ACC112 (cell line): Measurements from ENCODE around the gene GCC1.
A peak's percentile ranks its signal among the peaks of the same experiment; 100 is the strongest.

Source experiments
- H2AFZ ChIP-seq: fragments of 200-600 bp; sonication (generic); one replicate; pipeline ENCODE4 v1.6.0; 2017; ENCODE audit warnings: antibody characterized with exemption, low read length; ENCODE audit not compliant: unreplicated experiment
- H3K27ac ChIP-seq: fragments of 200-600 bp; sonication (generic); 2 replicates; pipeline ENCODE4 v1.5.1; 2014; ENCODE audit warnings: low read depth, mild to moderate bottlenecking, antibody characterized with exemption, low read length, moderate library complexity
- H3K27me3 ChIP-seq: fragments of 200-600 bp; sonication (generic); 2 replicates; pipeline ENCODE4 v1.6.1; 2014; ENCODE audit warnings: mild to moderate bottlenecking, antibody characterized with exemption, low read length, moderate library complexity, mixed read lengths; ENCODE audit not compliant: insufficient read depth
- H3K36me3 ChIP-seq: fragments of 200-600 bp; sonication (generic); 2 replicates; pipeline ENCODE4 v1.6.1; 2016; ENCODE audit warnings: mild to moderate bottlenecking, antibody characterized with exemption, low read length, moderate library complexity, mixed read lengths; ENCODE audit not compliant: insufficient read depth
- H3K4me1 ChIP-seq: fragments of 200-600 bp; sonication (generic); one replicate; pipeline ENCODE4 v1.6.1; 2016; ENCODE audit warnings: low read length, mixed read lengths; ENCODE audit not compliant: insufficient read depth, unreplicated experiment, control insufficient read depth
- H3K4me3 ChIP-seq: fragments of 200-600 bp; sonication (generic); 2 replicates; pipeline ENCODE4 v1.5.1; 2014; ENCODE audit warnings: mild to moderate bottlenecking, low read depth, low read length
- H3K79me2 ChIP-seq: fragments of 200-600 bp; sonication (generic); one replicate; pipeline ENCODE4 v1.6.0; 2016; ENCODE audit warnings: low read length; ENCODE audit not compliant: control insufficient read depth, unreplicated experiment, insufficient read depth

GCC1 gene

DNA sequence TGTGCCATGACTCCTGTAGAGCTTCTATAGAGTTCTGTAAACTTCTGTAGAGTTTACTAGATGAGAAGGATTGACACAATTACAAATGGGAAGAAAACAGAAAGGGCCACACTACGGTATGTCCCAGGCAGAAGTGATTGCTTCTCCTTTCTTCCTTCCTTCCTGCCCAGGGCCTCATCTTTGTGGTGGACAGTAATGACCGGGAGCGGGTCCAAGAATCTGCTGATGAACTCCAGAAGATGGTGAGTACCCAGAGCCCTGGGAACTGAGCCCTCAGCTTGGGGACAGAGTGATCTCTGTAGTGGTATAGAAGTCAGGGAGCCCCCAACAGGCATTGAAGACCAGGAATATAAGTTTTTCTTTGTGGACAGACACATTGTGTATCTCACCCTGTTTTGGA lies 4.5 kb upstream of the GCC1 start:
- H3K4me3 ChIP-seq = peak overlapping the region; percentile 97
- H3K27me3 ChIP-seq = no peaks in the 10 kb centered on the region
- H3K27ac ChIP-seq = no peak overlapping the region
- H3K4me1 ChIP-seq = peaks cover 6% of the 10 kb centered on the region
- H3K79me2 ChIP-seq = peaks cover 18% of the 10 kb centered on the region
- H2AFZ ChIP-seq = no peak overlapping the region
- H3K36me3 ChIP-seq = no peaks in the 10 kb centered on the region; the same call in 1 of the 2 replicates

DNA sequence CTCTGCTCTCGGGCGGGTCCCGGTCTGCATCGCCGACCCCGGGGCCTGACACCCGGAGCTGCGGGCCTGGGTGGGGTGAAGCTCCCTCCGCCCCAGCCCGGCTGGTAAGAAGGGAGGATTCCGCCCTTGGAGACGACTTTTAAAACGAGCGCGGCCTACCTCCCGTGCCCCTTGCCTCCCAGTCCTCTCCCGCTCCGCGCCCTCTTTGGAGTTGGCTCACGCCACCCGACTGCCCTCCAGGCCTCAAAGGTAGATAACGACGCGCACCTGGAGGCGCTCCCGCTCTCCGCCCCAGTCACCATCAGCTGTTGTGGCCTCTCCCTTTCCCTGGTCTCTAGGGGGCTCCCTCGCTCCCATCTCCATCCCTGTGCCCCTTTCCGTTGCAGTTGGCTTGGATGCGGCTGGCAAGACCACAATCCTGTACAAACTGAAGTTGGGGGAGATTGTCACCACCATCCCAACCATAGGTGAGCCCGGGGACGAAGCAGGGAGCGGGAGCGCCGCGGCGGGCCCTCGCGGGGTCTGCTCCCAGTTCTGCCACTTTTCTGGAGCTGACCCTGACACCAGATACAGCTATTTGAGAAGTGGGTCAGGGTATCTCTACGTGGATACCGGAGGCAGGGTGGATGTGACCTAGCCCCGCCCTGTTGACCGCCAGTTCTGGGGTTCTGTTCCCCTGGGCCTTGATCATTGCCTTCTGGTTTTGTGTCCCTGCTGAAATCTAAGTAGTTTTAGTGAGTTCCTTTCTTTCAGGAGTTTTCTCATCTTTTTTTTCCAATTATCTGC lies 3.5 kb upstream of the GCC1 start:
- Histone ChIP-seq H3K27me3 (no peaks in the 10 kb centered on the region), H3K4me3 (peak overlapping the region; percentile 97), H3K4me1 (peaks cover 14% of the 10 kb centered on the region), H3K36me3 (no peaks in the 10 kb centered on the region; the same call in 1 of the 2 replicates), H2AFZ (peak overlapping the region; percentile 89), H3K27ac (no peak overlapping the region), H3K79me2 (peaks cover 28% of the 10 kb centered on the region)

DNA sequence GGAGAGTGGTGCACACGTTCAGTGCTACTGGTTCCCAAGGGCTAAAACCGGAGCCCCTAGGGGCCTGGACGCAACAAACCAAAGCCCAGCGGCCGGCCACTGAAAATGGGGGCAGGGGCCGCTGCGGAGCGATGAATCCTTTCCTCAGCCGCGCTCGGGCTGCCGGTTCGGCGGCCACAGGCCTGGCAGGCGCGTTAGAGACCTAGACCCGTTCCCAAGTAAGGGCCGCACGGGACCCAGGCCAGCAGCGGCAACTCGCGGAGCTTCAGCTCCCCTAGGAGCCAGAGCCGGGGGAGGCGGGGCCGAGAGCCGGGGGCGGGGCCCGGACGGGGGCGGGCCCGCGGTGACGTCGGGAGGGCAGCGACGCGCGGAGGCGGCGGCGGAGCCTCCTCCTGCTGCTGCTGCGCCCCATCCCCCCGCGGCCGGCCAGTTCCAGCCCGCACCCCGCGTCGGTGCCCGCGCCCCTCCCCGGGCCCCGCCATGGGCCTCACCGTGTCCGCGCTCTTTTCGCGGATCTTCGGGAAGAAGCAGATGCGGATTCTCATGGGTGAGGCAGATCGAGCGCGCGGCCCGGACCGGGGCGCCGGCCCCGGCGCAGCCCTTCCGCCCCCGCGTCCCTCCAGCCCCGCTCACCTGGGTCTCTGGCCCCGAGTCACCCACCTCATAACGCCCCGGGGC lies 2.8 kb upstream of the GCC1 start, which contains the start of gene ARF5:
ARF5 (plus strand) TSS at position 393 of the 678 bp plus-strand sequence; CDS start at position 481, 88 bp downstream.
- Histone ChIP-seq H3K79me2 (peaks cover 35% of the 10 kb centered on the region), H2AFZ (peak within 1 kb of the TSS; percentile 98), H3K4me1 (peaks cover 21% of the 10 kb centered on the region), H3K27ac (no peak within 1 kb of the TSS), H3K27me3 (no peaks in the 10 kb centered on the region), H3K36me3 (no peaks in the 10 kb centered on the region; the same call in 1 of the 2 replicates), H3K4me3 (peak within 1 kb of the TSS; percentile 97)

DNA sequence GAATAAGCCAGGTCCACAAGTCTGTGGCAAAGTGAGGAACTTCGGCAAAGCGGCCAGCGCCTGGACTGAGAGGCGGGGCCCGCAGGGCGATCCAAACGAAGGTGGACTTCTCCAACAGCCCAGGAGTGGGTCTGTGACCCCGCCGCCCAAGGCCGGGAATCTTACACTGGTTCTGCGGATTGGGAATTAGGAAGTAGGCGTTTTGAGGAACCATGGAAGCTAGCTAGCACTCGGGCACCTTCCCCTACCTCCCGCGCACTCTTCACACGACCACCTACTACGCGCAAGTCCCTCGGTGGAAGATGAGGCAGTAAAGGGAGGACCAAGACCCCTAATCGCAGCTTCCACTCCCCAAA lies 2.2 kb upstream of the GCC1 start:
- Histone ChIP-seq H3K79me2 (peaks cover 39% of the 10 kb centered on the region), H3K4me1 (peaks cover 21% of the 10 kb centered on the region)

DNA sequence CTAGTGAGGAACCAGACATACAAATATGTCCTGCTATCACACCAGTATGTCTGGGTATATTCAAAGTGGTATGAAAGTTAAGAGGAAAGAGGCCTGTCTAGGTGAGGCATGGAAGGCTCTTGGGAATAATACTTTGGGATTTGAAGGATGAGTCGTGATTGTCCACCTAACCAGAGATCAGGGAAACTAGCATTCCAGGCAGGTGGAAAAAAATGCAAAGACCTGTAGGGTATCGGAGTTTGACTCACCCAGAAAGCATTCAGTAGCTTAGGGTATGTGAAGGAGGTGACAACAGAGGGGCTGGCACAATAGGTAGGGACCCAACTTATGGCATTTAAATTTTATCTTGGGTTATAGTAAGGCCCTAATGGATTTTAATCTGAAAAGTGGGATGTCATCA lies 950 bp upstream of the GCC1 start:
- Histone ChIP-seq H3K4me3 (no peak overlapping the region), H3K79me2 (peaks cover 44% of the 10 kb centered on the region), H3K27me3 (no peaks in the 10 kb centered on the region), H3K27ac (no peak overlapping the region), H3K36me3 (peaks cover 10% of the 10 kb centered on the region; the same call in 1 of the 2 replicates), H2AFZ (peak overlapping the region; percentile 31), H3K4me1 (peaks cover 26% of the 10 kb centered on the region)

More for the DNA sequence above, 2.2 kb upstream of the GCC1 start:
- Histone ChIP-seq H3K4me3 (peak overlapping the region; percentile 97), H2AFZ (peak overlapping the region; percentile 98), H3K27ac (no peak overlapping the region), H3K27me3 (no peaks in the 10 kb centered on the region), H3K36me3 (peaks cover 1% of the 10 kb centered on the region; the same call in 1 of the 2 replicates)

DNA sequence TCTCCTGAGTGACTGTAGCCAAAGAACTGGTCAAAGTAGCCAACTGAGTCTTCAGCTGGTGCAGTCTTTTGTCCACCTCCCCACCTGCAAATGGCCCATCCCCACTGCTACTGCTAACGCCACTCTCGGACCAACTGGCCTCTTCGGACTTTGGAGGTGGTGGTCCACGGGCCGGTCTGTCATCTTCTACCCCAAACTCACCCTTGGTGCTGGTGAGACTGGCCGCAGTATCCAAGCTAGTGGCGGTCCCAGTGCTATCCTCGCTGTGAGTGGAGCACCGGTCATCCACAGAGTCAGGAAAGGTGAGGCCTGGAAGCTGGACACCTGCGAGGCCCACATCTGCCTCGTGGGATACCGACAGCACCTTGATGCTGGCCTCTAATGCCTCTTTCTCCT lies 750 bp downstream of the GCC1 start:
- Histone ChIP-seq H3K4me3 (peak overlapping the region; percentile 84), H3K36me3 (peaks cover 10% of the 10 kb centered on the region; the same call in 1 of the 2 replicates), H3K79me2 (peaks cover 47% of the 10 kb centered on the region), H2AFZ (peak overlapping the region; percentile 94), H3K4me1 (peaks cover 27% of the 10 kb centered on the region), H3K27ac (no peak overlapping the region), H3K27me3 (no peaks in the 10 kb centered on the region)

DNA sequence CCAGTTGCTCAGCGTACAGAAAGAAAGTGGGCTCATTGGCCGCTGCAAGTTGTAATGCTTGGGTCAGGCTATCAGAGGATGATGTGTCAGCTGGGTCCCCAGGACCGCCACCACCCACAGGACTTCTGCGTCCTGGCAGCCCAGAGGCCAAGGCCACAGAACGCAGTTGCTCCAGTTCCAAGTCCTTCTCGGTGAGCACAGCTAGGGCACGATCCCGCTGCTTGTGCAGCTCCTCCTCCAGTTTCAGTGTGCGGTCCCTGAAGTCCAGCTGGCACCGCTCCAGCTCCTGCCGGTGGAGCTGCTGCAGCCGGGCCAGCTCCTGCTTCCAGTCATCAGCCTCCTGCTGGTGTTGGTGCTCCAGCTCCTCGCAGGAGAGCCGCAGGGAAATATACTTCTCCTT lies 3.0 kb downstream of the GCC1 start:
- Histone ChIP-seq H3K4me1 (peaks cover 26% of the 10 kb centered on the region), H3K36me3 (peaks cover 10% of the 10 kb centered on the region; the same call in 1 of the 2 replicates), H3K27me3 (no peaks in the 10 kb centered on the region), H3K4me3 (no peak overlapping the region; the same call in 1 of the 2 replicates), H3K79me2 (peaks cover 35% of the 10 kb centered on the region), H3K27ac (no peak overlapping the region), H2AFZ (no peak overlapping the region)

DNA sequence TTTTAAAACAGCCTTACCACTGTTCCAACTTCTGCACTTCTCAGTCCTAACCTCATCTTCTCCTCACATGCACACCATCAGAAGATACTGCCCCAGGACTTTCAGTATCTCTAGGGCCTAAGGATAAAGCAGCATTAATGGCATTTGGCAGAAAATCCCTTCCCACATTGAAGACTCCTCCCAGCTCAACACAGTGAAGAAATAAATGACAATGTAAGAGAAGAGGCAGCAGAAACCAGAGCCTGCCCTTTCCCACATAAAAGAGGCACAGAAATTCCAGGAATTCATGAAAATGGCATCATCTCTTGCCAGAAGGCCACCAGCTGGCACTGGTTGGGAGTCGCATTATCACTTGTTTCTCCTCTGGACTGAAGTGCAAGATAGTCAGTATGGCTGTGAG lies 3.7 kb downstream of the GCC1 start:
- Histone ChIP-seq H3K36me3 (peaks cover 10% of the 10 kb centered on the region; the same call in 1 of the 2 replicates), H3K79me2 (peaks cover 35% of the 10 kb centered on the region), H3K4me1 (peaks cover 26% of the 10 kb centered on the region), H3K27ac (no peak overlapping the region), H2AFZ (no peak overlapping the region), H3K27me3 (no peaks in the 10 kb centered on the region), H3K4me3 (no peak overlapping the region)

DNA sequence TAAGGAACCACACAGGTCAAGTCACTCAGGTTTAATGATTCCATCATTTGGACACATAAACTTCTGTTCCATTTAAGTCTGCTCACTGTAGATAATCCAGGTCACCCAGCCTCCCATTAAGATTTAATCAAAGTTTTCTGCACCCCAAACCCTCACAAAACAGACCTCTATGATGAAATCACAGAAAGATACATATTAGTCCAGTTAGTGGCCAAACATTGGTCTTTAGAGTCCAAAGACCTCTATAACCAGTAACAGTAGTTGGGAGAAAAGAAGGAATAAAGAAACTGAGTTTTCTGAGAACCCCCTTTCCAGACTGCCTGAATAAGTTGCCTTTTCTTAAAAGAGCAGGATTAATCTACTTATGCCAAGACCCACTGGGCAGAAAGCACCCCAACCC lies 4.8 kb downstream of the GCC1 start:
- Histone ChIP-seq H3K4me3 (no peak overlapping the region), H2AFZ (no peak overlapping the region), H3K27me3 (no peaks in the 10 kb centered on the region), H3K4me1 (peaks cover 26% of the 10 kb centered on the region), H3K36me3 (peaks cover 10% of the 10 kb centered on the region; the same call in 1 of the 2 replicates), H3K79me2 (peaks cover 35% of the 10 kb centered on the region), H3K27ac (no peak overlapping the region)

DNA sequence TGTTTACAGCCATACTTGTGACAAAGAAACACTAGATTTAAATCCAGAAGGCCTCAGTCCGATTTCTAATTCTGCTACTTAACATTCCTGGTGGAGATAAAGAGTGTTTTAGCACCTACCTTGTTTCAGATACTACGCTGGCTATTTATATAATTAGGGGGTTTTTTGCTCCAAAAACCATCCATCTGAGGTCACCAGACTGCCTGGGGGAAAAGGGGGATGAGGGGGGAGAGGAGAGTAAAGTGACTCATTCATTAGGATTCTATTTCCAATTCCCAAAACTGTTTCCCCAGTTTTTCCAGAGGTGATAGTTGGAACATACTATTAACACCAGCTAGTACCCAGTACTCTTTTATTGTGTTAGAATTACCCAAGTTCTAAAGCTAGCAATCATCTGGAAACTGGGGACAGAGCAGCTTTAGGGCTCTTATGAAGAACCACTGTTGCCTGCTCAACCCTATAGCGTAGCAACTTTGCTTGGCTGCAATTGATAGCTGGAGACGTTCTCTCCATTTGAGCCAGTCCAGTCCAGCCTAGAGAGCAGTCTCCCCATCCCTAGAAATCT lies 6.6 kb downstream of the GCC1 start:
- Histone ChIP-seq H3K36me3 (peaks cover 10% of the 10 kb centered on the region; the same call in 1 of the 2 replicates), H3K4me1 (peaks cover 18% of the 10 kb centered on the region), H3K27me3 (no peaks in the 10 kb centered on the region), H3K79me2 (peaks cover 20% of the 10 kb centered on the region), H3K27ac (no peak overlapping the region), H2AFZ (no peak overlapping the region), H3K4me3 (no peak overlapping the region)
